Stimulated activated CD4-positive, alpha-beta T cell treated with anti-CD3 and anti-CD28 coated beads, Interleukin-15, amount 100 ng/mL, for 24 hours (primary cell): ENCODE results near the gene SOS1.
"Not testable (repeated sequence)": the region's sequence is repeated elsewhere in the genome, so short reads cannot be mapped to it uniquely, and the experiment has no call there.

Experiments
- DNase-seq: peaks from one replicate; pipeline ENCODE4 v3.0.0-alpha.2; 2020

Gene SOS1

GRCh38 chr2:38960609-38961320, 160.1 kb downstream of the SOS1 start:
- no peak for DNase-seq

GRCh38 chr2:38959938-38960608, 160.8 kb downstream of the SOS1 start:
- DNase-seq: peak; percentile 84

GRCh38 chr2:38959466-38959865, 161.4 kb downstream of the SOS1 start:
- DNase-seq: no peak

GRCh38 chr2:38957972-38958371, 162.9 kb downstream of the SOS1 start:
- DNase-seq: no peak

- DNase-seq: no peak
Measured at GRCh38 chr2:38951766-38952165, 169.1 kb downstream of the SOS1 start.

- no peak for DNase-seq
Measured at GRCh38 chr2:38948995-38949394, 171.9 kb downstream of the SOS1 start.

- no peak for DNase-seq
Measured at GRCh38 chr2:38948387-38948882, 172.4 kb downstream of the SOS1 start.

- DNase-seq: peak; percentile 81
Measured at GRCh38 chr2:38947241-38948239, 173.3 kb downstream of the SOS1 start.

GRCh38 chr2:38945911-38946310, 174.9 kb downstream of the SOS1 start:
- DNase-seq: no peak

- DNase-seq: no peak
Measured at GRCh38 chr2:38945372-38945771, 175.5 kb downstream of the SOS1 start.

- no peak for DNase-seq
Measured at GRCh38 chr2:38943784-38944183, 177.1 kb downstream of the SOS1 start.

- DNase-seq: no peak
Measured at GRCh38 chr2:38940746-38941145, 180.1 kb downstream of the SOS1 start.

GRCh38 chr2:38937548-38937947, 183.3 kb downstream of the SOS1 start:
- no peak for DNase-seq

GRCh38 chr2:38936516-38936915, 184.3 kb downstream of the SOS1 start:
- DNase-seq: not testable (repeated sequence)

GRCh38 chr2:38935568-38936172, 185.2 kb downstream of the SOS1 start:
- no peak for DNase-seq

- no peak for DNase-seq
Measured at GRCh38 chr2:38934742-38935141, 186.1 kb downstream of the SOS1 start.

GRCh38 chr2:38933653-38934052, 187.2 kb downstream of the SOS1 start:
- DNase-seq: no peak

GRCh38 chr2:38932586-38932985, 188.3 kb downstream of the SOS1 start:
- DNase-seq: no peak
